Measurements from ENCODE around the gene KIF4B. TPM values are rescaled to one million over a fixed set of nuclear protein-coding genes. Genes with fewer than 3 reads are reported as not detected.

KIF4B gene, protein sequence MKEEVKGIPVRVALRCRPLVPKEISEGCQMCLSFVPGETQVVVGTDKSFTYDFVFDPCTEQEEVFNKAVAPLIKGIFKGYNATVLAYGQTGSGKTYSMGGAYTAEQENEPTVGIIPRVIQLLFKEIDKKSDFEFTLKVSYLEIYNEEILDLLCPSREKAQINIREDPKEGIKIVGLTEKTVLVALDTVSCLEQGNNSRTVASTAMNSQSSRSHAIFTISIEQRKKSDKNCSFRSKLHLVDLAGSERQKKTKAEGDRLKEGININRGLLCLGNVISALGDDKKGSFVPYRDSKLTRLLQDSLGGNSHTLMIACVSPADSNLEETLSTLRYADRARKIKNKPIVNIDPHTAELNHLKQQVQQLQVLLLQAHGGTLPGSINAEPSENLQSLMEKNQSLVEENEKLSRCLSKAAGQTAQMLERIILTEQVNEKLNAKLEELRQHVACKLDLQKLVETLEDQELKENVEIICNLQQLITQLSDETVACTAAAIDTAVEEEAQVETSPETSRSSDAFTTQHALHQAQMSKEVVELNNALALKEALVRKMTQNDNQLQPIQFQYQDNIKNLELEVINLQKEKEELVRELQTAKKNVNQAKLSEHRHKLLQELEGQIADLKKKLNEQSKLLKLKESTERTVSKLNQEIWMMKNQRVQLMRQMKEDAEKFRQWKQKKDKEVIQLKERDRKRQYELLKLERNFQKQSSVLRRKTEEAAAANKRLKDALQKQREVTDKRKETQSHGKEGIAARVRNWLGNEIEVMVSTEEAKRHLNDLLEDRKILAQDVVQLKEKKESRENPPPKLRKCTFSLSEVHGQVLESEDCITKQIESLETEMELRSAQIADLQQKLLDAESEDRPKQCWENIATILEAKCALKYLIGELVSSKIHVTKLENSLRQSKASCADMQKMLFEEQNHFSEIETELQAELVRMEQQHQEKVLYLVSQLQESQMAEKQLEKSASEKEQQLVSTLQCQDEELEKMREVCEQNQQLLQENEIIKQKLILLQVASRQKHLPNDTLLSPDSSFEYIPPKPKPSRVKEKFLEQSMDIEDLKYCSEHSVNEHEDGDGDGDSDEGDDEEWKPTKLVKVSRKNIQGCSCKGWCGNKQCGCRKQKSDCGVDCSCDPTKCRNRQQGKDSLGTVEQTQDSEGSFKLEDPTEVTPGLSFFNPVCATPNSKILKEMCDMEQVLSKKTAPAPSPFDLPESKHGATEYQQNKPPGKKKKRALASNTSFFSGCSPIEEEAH
- total RNA-seq (2021; ENCODE audit: unreplicated experiment), result 0.12 TPM
- 0.02 and 0.05 TPM in 2 replicates for polyA plus RNA-seq (2012)
- Bru-seq, nascent RNA, result percentile 24 among the genes with signal in this experiment
- BruChase-seq, experiment 1, labeled RNA remaining after a 6-hour chase, result percentile 15 among the genes with signal in this experiment
- percentile 26 among the genes with signal in this experiment for BruChase-seq, experiment 2, labeled RNA remaining after a 2-hour chase
- long read RNA-seq, result 0 reads

DNA sequence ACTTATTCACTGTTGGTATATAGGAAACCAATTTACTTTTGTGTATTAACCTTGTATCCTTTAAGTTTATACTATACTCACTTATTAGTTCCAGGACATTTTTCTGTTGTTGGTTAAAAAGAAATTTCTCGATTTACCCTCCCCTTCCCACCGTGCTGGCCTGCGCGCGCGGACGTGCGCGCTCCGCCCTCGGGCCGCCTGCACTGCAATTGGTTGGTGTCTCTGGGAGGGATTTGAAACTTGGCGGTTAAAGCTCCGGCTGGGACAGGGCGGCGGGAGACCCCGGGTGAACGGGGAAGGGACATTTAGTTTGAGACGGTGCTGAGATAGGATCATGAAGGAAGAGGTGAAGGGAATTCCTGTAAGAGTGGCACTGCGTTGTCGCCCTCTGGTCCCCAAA, at the start of gene KIF4B:
Gene KIF4B, plus strand, starts transcription at position 230 of the 400 bp plus-strand sequence. Its CDS starts 105 bp downstream, at position 335.
- H3K4me2 ChIP-seq (ENCODE audit: low read length), result no peak within 1 kb of the TSS
- BruUV-seq (replicated peaks), result no TSS peak
- no peak within 1 kb of the TSS for H2AFZ ChIP-seq (ENCODE audit: low read depth, low read length, poor library complexity, severe bottlenecking)
- peaks cover 0 to 7% of the 10 kb centered on the region in 2 experiments; a peak in 2 of 4 replicates for H3K4me1 ChIP-seq (ENCODE audit: control insufficient read depth in 1 of 2, insufficient read depth in 2 of 2, low read length in 2 of 2)
- H3K9me3 ChIP-seq (ENCODE audit: control insufficient read depth in 1 of 2, insufficient read depth in 1 of 2, low read depth in 1 of 2, low read length in 2 of 2), result no peaks in the 10 kb centered on the region
- no peaks in the 10 kb centered on the region for H3K36me3 ChIP-seq (ENCODE audit: control insufficient read depth in 1 of 2, insufficient read depth in 2 of 2, low read length in 2 of 2)
- ChIA-PET CTCF (no interaction called here), POLR2A (no interaction called here), RAD21 (ENCODE audit: low non-redundant PET in 1 of 2, low total read pairs in 2 of 2, uncharacterized antibody in 2 of 2, unreplicated experiment in 2 of 2) (no interaction called here)
- H3K27ac ChIP-seq (ENCODE audit: low read depth, low read length), result no peak within 1 kb of the TSS
- no peak within 1 kb of the TSS for H3K9ac ChIP-seq (ENCODE audit: low read length)
- intact Hi-C loops (cut with micrococcal nuclease), result no loop called here
- no peak for DNase-seq (ENCODE audit: low read depth, low spot score)
- H4K20me1 ChIP-seq (ENCODE audit: insufficient read depth), result no peaks in the 10 kb centered on the region
- TF ChIP-seq, protein P1, sequence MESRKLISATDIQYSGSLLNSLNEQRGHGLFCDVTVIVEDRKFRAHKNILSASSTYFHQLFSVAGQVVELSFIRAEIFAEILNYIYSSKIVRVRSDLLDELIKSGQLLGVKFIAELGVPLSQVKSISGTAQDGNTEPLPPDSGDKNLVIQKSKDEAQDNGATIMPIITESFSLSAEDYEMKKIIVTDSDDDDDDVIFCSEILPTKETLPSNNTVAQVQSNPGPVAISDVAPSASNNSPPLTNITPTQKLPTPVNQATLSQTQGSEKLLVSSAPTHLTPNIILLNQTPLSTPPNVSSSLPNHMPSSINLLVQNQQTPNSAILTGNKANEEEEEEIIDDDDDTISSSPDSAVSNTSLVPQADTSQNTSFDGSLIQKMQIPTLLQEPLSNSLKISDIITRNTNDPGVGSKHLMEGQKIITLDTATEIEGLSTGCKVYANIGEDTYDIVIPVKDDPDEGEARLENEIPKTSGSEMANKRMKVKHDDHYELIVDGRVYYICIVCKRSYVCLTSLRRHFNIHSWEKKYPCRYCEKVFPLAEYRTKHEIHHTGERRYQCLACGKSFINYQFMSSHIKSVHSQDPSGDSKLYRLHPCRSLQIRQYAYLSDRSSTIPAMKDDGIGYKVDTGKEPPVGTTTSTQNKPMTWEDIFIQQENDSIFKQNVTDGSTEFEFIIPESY (IDR thresholded peaks at IDR 0.05; ENCODE audit: extremely low read depth, insufficient replicate concordance, low read length), result no peak
- no peak for TF ChIP-seq EGR1 (IDR thresholded peaks at IDR 0.05; ENCODE audit: low read depth)
- H3K4me3 ChIP-seq (replicated peaks in 1 of 2; ENCODE audit: low read depth in 1 of 2, low read length in 2 of 2), result peak within 1 kb of the TSS in 1 of 2 experiments; percentile 20; a peak in 1 of 4 replicates
- H3K9me2 ChIP-seq (ENCODE audit: insufficient read depth), result no peaks in the 10 kb centered on the region
- ATAC-seq, result no peak
- H3K27me3 ChIP-seq (ENCODE audit: insufficient read depth, low read length), result peaks cover 11% of the 10 kb centered on the region; the same call in 1 of the 2 replicates
- H3K79me2 ChIP-seq (ENCODE audit: insufficient read depth, low read length), result no peaks in the 10 kb centered on the region
